GM19043 (cell line): ENCODE data around the gene TAP1.
A peak's percentile ranks its signal among the peaks of the same experiment; 100 is the strongest.

Experiments used
- ATAC-seq: cut with Tn5 transposase; IDR thresholded peaks from one replicate; pipeline ENCODE4 v1.9.1; 2021; ENCODE audit warnings: low read depth; ENCODE audit not compliant: unreplicated experiment

Gene TAP1

DNA sequence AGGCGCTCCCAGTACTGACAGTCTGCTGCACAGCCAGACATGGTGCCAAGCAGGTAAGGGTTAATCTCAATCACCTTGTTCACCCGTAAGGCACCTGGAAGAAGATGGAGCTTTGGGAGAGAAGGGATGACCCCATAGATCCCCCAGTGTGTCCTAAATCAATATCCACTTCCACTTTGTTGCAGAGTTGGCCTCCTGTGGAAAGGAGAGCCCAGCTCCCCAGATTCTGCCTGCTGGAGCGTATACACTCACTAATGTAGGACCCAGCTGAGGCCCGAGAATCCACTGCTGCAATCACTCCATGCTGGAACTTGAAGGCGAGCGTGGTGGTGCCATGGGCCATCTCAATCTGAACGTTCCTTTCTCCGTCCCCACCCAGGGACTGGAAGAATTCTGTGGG, 10.8 kb downstream of the TAP1 start:
- ATAC-seq = no peak

DNA sequence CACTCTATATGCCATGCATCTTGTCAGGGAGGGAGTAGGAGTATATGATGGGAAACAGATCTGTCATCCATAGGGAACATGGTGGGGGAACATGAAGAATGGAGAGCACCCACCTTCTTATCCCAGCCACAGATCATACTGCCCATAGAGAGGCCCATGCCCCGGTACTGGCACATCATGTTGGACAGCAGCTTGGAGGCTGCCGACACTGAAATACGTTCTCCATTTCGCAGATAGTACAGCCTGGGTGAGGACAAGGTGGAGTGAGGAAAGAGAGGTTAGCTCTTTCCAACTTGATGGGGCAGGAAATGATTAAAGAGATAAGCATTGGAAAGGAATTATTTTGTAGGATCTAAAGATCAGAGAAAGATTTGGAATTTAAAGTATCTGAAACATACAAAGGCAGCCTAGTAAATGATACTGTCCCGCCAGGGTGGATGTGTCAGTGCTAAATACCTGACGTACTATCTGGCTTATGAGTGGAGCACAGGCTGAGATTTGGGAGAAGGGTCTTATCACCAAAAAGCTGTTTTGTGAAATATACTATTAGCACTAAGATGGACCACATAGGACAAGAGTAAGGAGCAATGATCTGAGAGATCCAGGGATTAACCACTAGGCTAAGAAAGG, 11.4 kb downstream of the TAP1 start:
- ATAC-seq = no peak

DNA sequence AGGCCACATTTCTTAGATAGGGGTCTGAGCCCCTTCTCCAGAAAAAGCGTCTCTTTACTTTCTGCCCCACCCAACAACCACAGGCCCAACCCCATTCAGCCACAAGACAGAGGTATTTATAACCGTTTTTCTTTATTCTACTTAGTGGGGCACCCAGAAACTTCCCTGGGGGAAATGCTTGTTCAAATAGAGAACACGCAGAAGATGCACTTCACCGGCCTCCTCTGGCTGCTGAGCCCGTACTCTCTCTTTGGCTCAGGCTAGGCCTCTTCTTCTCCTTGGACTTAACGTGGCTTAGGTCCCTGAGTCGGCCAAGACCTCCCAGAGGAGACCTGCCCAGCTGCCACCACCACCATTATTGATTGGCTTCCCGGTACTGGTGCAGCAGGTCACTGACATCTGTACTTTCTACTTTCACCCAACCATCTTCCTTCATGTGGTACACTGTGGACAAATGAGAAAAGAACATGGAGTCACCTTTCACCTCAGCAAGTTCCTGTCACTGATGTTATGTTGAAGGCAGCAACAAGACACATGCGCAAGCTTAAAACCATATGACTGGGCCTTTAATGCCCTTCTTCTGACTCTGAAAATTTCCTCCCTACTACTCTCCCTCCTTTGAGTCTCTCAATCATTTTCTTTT, 12.8 kb downstream of the TAP1 start:
- no peak for ATAC-seq

DNA sequence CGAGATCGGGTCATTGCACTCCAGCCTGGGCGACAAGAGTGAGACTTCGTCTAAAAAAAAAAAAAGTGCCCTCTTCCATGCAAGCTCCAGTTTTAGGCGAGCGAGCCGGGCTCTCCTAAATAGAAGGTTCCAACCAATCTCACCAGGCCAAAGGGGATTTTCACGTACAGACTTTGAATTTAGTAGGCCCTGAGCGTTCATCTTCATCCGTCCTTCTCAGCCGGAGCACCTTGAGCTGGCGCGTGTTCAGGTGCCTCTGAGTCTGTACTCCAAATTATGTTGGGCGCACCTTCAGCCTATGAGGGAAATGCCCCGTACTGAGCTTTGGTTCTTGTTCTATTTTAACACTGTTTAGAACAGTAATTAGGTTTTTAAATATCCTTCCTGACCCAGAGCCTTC, 14.1 kb downstream of the TAP1 start:
- ATAC-seq = no peak

DNA sequence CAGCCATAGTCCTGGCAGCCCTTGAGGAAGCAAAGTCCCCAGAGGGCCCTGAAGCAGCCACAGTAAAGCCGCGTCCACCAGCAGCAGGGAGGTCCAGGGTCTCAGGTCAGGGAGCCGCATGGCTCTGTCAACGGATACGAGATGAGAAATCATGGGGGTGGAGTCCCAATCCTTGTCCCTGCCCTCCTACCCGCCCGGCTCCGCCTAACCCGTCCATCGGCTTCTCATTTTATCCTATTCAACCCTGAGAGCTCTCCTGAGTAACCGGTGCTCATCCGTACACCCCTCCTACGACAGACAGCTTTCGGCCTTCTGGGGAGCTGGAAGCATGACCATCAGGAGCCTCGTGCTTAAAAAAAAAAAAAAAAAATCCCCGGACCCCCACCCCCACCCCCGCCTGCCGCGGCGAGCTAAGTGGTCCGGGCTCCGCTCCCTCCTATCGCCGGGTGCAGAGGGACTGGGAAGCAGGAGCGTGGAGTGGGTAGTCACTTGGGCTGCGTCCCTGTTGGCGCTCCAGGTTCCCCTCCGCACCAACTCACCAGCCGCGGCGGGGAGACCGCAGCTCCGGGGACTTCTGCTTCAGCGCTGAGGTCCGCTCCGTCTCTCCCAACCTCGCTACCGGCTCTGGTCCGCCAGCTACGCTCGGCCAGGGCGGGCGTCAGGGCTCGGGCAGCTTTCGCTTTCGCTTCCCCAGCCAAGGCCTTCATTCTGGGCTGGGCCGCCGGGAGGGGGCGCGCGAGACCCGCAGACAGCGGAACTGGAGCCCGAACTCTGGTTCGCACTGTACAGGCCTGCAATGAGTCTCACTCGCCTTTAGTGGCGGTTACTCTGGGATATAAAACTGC, 15.2 kb downstream of the TAP1 start, which contains the start of gene TAP2:
Gene TAP2 (minus strand): TSS at position 626 of the 845 bp plus-strand sequence. CDS start 506 bp downstream, at position 120.
- ATAC-seq = peak; percentile 78

DNA sequence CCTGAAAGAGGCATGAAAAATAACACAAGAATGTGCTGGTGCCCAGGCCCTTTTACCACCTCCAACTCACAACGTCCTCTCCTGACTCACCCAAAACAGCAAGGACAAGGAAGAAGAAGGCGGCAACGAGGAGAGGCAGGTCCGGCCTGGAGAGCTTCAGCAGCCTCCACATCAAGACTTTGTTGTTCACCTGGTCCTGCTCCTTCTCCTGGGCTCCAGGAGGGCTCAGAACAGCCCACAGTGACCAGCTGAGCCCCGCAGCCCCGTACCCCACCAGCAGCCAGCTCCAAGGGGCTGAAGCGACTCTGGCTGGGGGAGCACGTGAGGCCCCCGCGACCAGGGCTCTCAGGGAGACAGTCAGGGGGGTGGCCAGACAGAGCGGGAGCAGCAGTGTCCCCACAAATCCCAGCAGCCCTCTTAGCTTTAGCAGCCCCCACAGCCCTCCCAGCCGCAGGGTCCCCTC, 15.8 kb downstream of the TAP1 start:
- no peak for ATAC-seq

DNA sequence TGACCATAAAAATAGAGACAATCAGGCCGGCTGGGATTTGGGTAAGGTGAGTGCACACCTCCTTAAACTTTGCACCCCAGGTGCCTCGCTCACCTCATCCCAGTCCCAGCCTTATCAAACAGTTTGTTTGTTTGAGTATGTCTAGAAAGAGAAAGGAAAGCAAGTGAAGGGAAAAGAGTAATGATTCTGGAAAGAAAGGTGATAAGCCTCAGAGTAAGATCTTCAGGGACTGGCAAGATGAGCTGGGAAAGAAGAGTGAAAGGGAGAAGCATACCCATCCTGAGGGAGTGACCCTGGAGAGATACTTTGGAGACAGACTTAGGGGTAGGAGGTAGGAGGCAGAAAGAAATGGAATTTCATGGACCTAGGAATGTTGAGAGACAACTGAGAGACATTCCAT, 16.6 kb downstream of the TAP1 start:
- no peak for ATAC-seq

DNA sequence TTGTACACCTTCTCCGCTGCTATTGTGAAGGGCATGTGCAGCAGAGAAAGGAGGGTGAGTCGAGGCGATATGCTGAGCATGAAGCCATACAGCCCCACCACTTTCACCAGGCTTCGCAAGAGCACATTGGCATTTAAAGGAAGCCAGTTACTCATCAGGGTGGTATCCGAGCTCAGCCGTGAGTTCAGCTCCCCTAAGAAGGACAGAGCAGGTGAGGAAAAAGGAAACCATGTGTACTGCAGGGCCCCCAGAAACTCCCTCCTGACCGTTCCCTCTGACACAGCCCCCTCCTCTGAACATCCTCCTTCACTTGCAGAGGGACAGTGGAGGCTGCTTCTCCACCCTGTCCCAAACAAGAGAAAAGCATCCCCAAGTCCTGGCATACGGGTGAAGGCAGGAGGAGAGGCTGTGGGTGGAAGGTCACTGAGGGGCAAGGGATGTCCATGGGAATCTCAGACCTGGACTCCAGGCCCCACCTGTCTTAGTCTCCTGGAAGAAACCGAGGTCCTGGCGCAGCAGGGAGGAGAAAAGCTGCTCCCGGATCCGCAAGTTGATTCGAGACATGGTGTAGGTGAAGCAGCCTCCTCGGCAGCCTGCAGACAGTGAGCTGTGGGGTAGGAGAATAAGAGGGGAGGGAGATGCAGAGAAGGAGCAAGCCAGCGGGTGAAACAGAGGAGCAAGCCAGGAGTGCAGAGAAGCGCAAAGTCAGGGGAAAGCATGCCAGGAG, 18.2 kb downstream of the TAP1 start:
- ATAC-seq = no peak

DNA sequence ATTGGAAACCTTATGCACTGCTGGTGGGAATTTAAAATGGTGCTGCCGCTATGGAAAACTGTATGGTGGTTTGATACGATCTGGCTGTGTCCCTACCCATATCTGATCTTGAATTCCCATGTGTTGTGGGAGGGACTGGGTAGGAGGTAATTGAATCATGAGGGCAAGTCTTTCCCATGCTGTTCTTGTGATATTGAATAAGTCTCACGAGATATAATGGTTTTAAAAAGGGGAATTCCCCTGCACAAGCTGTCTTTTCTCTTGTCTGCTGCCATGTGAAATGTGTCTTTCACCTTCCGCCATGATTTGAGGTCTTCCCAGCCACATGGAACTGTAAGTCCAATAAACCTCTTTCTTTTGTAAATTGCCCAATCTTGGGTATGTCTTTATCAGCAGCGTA, 19.8 kb downstream of the TAP1 start:
- ATAC-seq = no peak

DNA sequence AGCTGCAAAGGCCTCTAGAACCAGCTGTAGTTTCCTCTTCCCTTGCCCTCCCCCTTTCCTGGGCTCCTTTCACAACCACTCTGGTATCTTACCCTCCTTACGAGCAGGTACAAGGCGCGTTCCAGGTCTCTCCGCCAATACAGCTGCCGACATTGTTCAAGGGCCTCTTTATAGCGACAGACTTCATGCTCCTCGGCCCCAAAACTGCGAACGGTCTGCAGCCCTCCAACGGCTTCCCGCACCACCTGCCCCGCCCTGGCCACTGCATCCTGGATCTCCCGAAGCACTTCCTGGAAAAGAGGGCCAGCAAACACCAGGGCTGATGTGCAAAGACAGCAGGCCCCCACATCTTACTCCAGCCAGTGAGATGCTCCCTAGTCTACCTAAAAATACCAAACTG, 21.0 kb downstream of the TAP1 start:
- no peak for ATAC-seq

DNA sequence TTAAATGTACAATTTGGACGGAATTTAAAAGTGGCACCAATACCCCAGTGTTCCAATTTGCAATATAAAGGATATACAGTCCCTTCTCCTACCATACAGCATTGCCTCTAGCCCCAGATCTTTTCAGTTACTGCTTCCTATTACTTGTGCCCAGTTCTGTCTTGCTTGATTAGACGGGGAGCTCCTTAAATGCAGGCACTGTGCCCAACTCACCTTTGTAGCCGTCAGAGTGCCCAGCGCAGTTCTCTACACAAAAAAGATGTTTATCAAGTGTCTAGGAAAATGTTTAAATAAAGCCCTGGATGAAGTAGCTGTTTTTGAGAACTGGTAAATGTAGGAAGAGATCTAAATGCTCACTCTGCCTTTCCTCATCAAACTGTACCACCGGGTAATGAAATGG, 22.6 kb downstream of the TAP1 start:
- no peak for ATAC-seq

DNA sequence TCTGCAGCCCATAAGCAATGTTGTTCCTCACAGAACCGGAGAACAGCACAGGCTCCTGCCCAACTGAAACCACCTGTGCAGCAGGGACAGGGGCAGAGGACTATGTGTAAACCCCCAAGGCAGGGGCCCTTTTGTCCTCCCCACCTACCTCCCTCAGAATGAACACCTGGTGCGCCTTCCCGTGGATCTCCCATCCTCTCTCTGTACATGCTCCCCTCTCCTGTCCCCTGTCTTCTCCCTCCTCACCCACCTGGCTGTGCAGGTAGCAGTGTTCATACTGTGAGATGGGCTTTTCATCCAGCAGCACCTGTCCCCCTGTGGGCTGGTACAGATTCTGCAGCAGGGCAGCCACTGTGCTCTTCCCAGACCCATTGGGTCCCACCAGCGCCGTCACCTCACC, 23.5 kb downstream of the TAP1 start:
- no peak for ATAC-seq

DNA sequence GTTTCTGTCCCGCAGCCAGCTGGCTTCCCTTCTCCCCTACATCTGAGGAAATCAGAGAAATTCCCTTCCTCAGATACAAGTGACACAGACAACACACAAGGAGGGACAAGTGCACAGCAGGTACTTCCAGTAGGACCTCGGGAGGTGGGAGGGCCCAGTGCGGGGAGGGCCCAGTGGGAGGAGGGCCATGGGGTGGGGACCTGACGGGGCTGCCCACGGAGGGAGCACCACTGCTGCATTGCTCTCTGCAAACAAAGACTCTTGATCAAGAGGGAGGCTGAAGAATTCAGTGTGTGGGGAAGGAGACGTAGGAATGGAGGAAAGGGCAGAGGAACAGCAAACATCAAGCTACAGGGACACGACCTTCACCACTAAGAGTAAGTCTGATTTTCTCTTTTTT, 24.0 kb downstream of the TAP1 start:
- no peak for ATAC-seq

DNA sequence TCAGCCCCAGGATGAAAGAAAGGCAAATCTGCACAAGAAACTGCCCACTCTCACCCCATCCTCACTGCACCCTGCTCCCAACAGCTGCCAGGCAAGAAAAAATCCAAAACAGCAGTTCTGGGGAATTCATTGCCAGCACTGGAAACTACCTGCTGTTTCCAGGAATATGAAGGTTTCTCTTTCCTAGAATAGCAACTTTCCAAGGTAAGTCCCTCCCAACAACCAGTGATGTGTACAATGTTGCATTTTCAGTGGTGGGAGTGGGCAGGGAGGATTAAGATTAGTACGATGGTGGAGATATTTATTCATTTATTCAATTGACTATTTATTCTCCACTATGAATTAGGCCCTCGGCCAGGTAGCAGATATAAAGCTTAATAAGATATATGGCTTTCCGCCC, 26.5 kb downstream of the TAP1 start:
- ATAC-seq = no peak

DNA sequence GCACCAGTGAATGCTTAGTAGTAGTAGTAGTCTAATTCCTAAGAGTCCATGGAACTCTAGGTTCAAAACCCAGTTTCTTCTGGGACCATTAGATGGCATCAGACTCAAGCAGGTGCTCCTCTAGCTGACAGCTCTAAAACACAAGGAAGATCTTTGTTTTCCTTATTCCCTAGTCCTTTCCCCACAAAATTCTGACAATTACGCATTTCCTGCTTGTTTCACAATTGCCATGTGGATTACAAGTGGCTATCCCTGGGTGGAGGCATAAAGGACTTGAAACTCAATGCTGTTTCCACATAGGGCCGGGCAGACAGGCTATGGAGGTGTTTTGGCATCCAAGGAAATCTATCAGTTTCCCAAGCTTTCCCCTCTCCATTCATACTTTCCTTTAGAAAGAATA, 27.5 kb downstream of the TAP1 start:
- no peak for ATAC-seq

DNA sequence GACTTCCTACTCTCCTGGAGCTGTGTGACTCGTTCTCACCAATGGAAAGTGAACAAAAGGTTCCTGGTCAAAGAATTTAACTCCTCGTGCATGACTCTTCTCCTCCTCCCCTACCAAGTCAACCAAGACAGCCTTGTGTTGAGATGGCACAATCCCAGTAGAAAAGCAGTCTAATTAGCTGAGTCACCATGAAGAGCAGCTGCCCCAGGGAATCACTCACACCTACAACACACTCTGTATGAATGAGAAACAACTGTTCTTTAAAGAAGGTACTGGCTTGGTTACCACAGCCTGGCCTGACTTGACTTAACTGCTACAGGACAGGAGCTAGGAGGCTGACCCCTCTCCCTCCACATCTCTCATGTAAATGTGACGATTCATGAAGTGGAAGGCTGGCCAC, 33.8 kb downstream of the TAP1 start:
- no peak for ATAC-seq

DNA sequence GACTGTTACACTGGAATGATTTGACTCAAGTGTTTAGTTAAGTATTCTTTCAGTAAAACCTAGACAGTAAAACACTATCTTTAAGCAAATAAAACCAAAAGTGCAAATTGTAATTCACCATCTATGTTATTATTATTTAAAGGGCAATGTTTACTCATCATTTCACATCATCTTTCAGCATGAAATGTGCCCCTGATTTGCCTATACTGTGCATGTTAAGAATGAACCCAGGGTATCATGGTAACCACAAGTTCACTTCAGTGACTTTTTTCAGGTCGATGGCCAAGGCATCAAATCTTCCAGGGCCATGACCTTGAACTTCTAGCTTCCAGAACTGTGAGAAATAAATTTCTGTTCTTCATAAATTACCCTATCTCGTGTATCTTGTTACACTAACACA, 34.6 kb downstream of the TAP1 start:
- no peak for ATAC-seq

DNA sequence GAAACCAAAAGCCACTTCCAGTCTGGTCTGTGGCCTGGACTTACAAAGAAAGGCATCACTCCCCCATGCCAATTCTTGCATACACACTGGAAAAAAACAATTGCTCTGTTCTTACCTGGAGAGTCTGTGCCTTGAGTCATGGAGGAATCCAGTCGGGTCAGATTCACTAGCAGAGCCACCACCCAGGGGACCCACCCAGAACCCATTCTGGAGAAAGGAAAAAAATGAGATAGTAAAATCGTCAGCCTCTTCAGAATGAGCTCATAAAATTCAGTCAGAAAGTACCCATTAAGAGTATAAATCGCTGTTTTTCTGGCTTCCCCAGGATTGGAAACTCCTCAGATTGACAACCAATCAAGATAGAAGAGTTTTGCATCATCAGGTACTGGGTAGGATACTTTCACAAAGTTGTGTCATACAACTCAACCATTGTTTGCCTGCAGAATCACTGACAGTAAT, 36.7 kb downstream of the TAP1 start, which contains the start of gene HLA-DOB:
Gene HLA-DOB (minus strand): TSS at position 257 of the 459 bp plus-strand sequence. CDS start 51 bp downstream, at position 206.
- no peak for ATAC-seq

DNA sequence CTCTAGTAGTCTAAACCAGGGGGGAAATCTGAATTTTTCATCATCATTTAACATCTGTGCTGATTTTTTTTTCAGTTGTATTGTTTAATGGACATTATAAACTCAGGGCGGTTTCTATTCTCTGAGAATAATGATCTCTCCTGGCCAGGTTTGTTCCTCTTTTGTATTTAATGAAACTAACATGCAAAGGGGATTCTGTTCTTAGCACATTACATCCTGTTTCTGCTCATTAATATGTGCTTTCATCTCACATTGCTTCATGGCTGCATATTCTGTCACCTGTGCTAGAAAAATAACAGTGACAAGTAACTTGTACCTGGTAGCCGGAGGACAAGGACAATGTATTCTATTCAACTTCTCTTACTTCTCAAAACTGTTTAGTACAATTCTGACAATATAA, 37.5 kb downstream of the TAP1 start:
- no peak for ATAC-seq

DNA sequence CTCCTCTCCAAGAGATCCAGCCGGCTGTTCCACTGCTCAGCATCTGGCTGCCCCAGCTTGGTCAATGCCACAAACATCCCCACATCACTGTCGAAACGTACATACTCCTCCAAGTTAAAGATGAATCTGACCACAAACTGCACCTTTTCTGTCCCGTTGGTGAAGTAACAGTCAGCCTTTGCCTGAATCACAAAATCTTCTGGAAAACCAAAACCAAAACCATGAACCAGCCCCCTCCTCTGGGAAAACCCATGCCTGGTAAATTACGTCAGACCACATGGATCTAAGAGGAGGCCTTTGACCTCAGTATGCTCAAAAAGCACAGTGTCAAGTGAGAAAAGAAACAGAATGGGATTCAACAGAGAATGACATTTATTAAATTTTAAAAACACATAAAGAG, 38.4 kb downstream of the TAP1 start:
- no peak for ATAC-seq

DNA sequence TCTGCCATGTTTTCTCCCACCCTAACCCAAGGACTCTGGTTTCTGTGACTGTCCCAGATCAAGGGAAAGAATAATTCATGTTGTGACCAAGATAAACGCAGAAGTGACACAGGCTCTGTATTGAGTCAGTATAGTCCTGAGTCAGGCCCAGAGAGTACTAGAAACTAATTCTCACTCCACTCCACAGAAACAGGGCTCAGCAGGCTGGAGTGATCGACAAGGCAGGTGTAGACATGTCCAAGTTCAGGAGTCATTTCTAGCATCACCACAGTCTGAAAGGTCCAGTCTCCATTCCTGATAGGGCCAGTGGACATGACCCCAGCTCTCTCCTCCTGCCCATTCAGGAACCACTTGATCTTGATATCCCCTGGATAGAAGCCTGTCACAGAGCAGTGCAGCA, 39.4 kb downstream of the TAP1 start:
- ATAC-seq = no peak
